GM23338 (cell line): ENCODE data around the gene GADD45GIP1. TPM values are rescaled to one million over a fixed set of nuclear protein-coding genes. Genes with fewer than 3 reads are reported as not detected.
A peak's percentile ranks its signal among the peaks of the same experiment; 100 is the strongest.
"Not testable (repeated sequence)": the region's sequence is repeated elsewhere in the genome, so short reads cannot be mapped to it uniquely, and the experiment has no call there.

Experiments
- ATAC-seq: fragments of 200-7000 bp; cut with Tn5 transposase; 3 replicates; pipeline ENCODE4 v1.9.1; 2020
- DNase-seq: peaks from one replicate; pipeline ENCODE4 v3.0.0-alpha.2; 2015; ENCODE audit warnings: low spot score
- H2AFZ ChIP-seq: fragments of 200-600 bp; sonication (generic); 2 replicates; pipeline ENCODE4 v1.8.0; 2016; ENCODE audit warnings: antibody characterized with exemption, mild to moderate bottlenecking, moderate library complexity
- H3F3A ChIP-seq: fragments of 200-600 bp; sonication (generic); replicated peaks from 2 replicates; pipeline ENCODE4 v1.8.0; 2017; ENCODE audit warnings: antibody characterized with exemption, mixed run types, low read depth
- H3K27ac ChIP-seq: fragments of 200-600 bp; sonication (generic); 2 replicates; pipeline ENCODE4 v1.6.1; 2016; ENCODE audit warnings: low read depth
- H3K27me3 ChIP-seq: fragments of 200-600 bp; sonication (generic); 2 replicates; pipeline ENCODE4 v1.8.0; 2016; ENCODE audit warnings: mild to moderate bottlenecking, mixed run types, moderate library complexity; ENCODE audit not compliant: insufficient read depth
- H3K36me3 ChIP-seq: fragments of 200-600 bp; sonication (generic); 2 replicates; pipeline ENCODE4 v1.8.0; 2016; ENCODE audit warnings: mild to moderate bottlenecking; ENCODE audit not compliant: insufficient read depth
- H3K4me1 ChIP-seq: fragments of 200-600 bp; sonication (generic); 2 replicates; pipeline ENCODE4 v1.8.0; 2016; ENCODE audit warnings: mild to moderate bottlenecking, moderate library complexity; ENCODE audit not compliant: insufficient read depth
- H3K4me2 ChIP-seq: fragments of 200-600 bp; sonication (generic); 2 replicates; pipeline ENCODE4 v1.7.1; 2017; ENCODE audit warnings: mixed run types
- H3K4me3 ChIP-seq: fragments of 200-600 bp; sonication (generic); 2 replicates; pipeline ENCODE4 v1.6.1; 2016; ENCODE audit warnings: mixed run types
- H3K79me2 ChIP-seq: fragments of 200-600 bp; sonication (generic); replicated peaks from 2 replicates; pipeline ENCODE4 v1.8.0; 2017; ENCODE audit warnings: mild to moderate bottlenecking; ENCODE audit not compliant: insufficient read depth
- H3K9me2 ChIP-seq: fragments of 200-600 bp; sonication (generic); 2 replicates; pipeline ENCODE4 v1.8.0; 2017; ENCODE audit not compliant: insufficient read depth
- H4K20me1 ChIP-seq: fragments of 200-600 bp; sonication (generic); replicated peaks from 2 replicates; pipeline ENCODE4 v1.8.0; 2017; ENCODE audit warnings: mild to moderate bottlenecking; ENCODE audit not compliant: insufficient read depth
- H3K27ac Mint-ChIP-seq: 2 replicates; pipeline ENCODE4 v1.8.0; 2020; ENCODE audit warnings: inconsistent platforms, mild to moderate bottlenecking, moderate library complexity, mixed read lengths
- H3K27me3 Mint-ChIP-seq: 3 replicates; pipeline ENCODE4 v1.8.0; 2022; ENCODE audit warnings: low read depth, mild to moderate bottlenecking, moderate library complexity, mixed read lengths, inconsistent platforms; ENCODE audit not compliant: insufficient read depth, poor library complexity
- H3K36me3 Mint-ChIP-seq: 3 replicates; pipeline ENCODE4 v1.8.0; 2021; ENCODE audit warnings: low read depth, mild to moderate bottlenecking, inconsistent platforms, moderate library complexity, mixed read lengths
- H3K4me1 Mint-ChIP-seq: 3 replicates; pipeline ENCODE4 v1.8.0; 2020; ENCODE audit warnings: mild to moderate bottlenecking, inconsistent platforms, mixed read lengths
- H3K4me3 Mint-ChIP-seq: 3 replicates; pipeline ENCODE4 v1.8.0; 2021; ENCODE audit warnings: moderate library complexity, mild to moderate bottlenecking, inconsistent platforms, mixed read lengths
- H3K9me3 Mint-ChIP-seq: 3 replicates; pipeline ENCODE4 v1.8.0; 2020; ENCODE audit warnings: moderate library complexity, mild to moderate bottlenecking, inconsistent platforms, mixed read lengths
- CTCF ChIP-seq, 2 experiments: fragments of 200-600 bp in 1 of 2; sonication (generic) in 1 of 2; conservative IDR thresholded peaks; 2 replicates each; pipeline versions ENCODE4 v1.5.1 to v1.6.1; 2016 to 2017; ENCODE audit warnings: antibody characterized with exemption in 2 of 2, low read depth in 2 of 2, mild to moderate bottlenecking in 2 of 2, moderate library complexity in 1 of 2
- NANOG ChIP-seq: IDR thresholded peaks from 2 replicates; pipeline ENCODE4 v1.6.1; 2016; ENCODE audit warnings: antibody characterized with exemption, borderline replicate concordance
- REST ChIP-seq: IDR thresholded peaks from one replicate; pipeline ENCODE4 v1.6.1; 2018; ENCODE audit warnings: antibody characterized with exemption; ENCODE audit not compliant: unreplicated experiment
- STAT1 ChIP-seq: IDR thresholded peaks from one replicate; pipeline ENCODE4 v1.6.1; 2016; ENCODE audit warnings: antibody characterized with exemption; ENCODE audit not compliant: unreplicated experiment
- ZNF331 ChIP-seq: fragments of 250-450 bp; sonication (Bioruptor Pico); IDR thresholded peaks from 2 replicates; pipeline ENCODE4 v1.5.0; 2020; ENCODE audit warnings: low read depth, mild to moderate bottlenecking, moderate library complexity
- polyA plus RNA-seq: library from polyadenylated mRNA; unstranded; fragments of >200 nt; fragmentation: Nextera tagmentation; extraction: Ambion mirVana; gene quantifications from 2 replicates; pipeline ENCODE4 v1.2.1, GENCODE V29; 2016
- total RNA-seq: library from RNA; depleted of rRNA; stranded (reverse); fragments of >200 nt; shearing (Covaris generic); gene quantifications from 2 replicates; pipeline ENCODE4 v1.2.3, GENCODE V29; 2014

GADD45GIP1 gene
- total and polyA plus RNA-seq, 2 experiments from 2014 or later, result 63.9 to 255 TPM

GRCh38 chr19:12959481-12959880 is 2.5 kb upstream of the GADD45GIP1 start:
- Mint-ChIP-seq H3K36me3 (peaks cover 14% of the 10 kb centered on the region), H3K4me1 (peaks cover 15% of the 10 kb centered on the region), H3K27me3 (peaks cover 11% of the 10 kb centered on the region), H3K4me3 (no peak overlapping the region), H3K9me3 (no peaks in the 10 kb centered on the region; the same call in 2 of the 3 replicates), H3K27ac (no peak overlapping the region)
- Histone ChIP-seq H3K9me2 (no peaks in the 10 kb centered on the region), H3K27me3 (no peaks in the 10 kb centered on the region), H3K4me3 (no peak overlapping the region), H3K79me2 (peaks cover 30% of the 10 kb centered on the region), H2AFZ (no peak overlapping the region), H3K36me3 (peaks cover 5% of the 10 kb centered on the region; the same call in 1 of the 2 replicates), H3K4me1 (peaks cover 11% of the 10 kb centered on the region; the same call in 1 of the 2 replicates), H3K4me2 (no peak overlapping the region), H3F3A (peaks cover 17% of the 10 kb centered on the region), H4K20me1 (peaks cover 12% of the 10 kb centered on the region; the same call in 1 of the 2 replicates), H3K27ac (no peak overlapping the region)
- TF ChIP-seq STAT1, result no peak
- no peak for TF ChIP-seq REST
- no peak for TF ChIP-seq ZNF331 (CRISPR knock-in tag)
- TF ChIP-seq CTCF (conservative IDR thresholded peaks at IDR 0.05; ENCODE audit: low read depth in 2 of 2), result no peak
- TF ChIP-seq NANOG, result no peak
- ATAC-seq (no peak), DNase-seq (no peak)

- peaks cover 18% of the 10 kb centered on the region for H3K27me3 Mint-ChIP-seq
- Histone ChIP-seq H3K4me3 (peak overlapping the region; percentile 89), H4K20me1 (peaks cover 12% of the 10 kb centered on the region; the same call in 1 of the 2 replicates), H3K27ac (peak overlapping the region; percentile 84), H3K79me2 (peaks cover 33% of the 10 kb centered on the region), H3K4me2 (peak overlapping the region; percentile 91), H2AFZ (peak overlapping the region; percentile 82), H3F3A (peaks cover 29% of the 10 kb centered on the region), H3K4me1 (peaks cover 11% of the 10 kb centered on the region)
- not testable (repeated sequence) for H3K9me3 Mint-ChIP-seq, H3K9me2 ChIP-seq, DNase-seq, H3K36me3 ChIP-seq, H3K27me3 ChIP-seq, ATAC-seq
- peak overlapping the region; percentile 78 for H3K4me3 Mint-ChIP-seq
- H3K27ac Mint-ChIP-seq, result peak overlapping the region; percentile 94
- H3K36me3 Mint-ChIP-seq, result peaks cover 32% of the 10 kb centered on the region
- H3K4me1 Mint-ChIP-seq, result peaks cover 28% of the 10 kb centered on the region
These were observed 448 bp upstream of the GADD45GIP1 start for GRCh38 chr19:12957389-12957952.
